Dermis microvascular lymphatic vessel endothelial cell (primary cell): ENCODE data around the gene CYP4F3. TPM values are rescaled to one million over a fixed set of nuclear protein-coding genes. Genes with fewer than 3 reads are reported as not detected.
"Not testable (repeated sequence)": the region's sequence is repeated elsewhere in the genome, so short reads cannot be mapped to it uniquely, and the experiment has no call there.

Source experiments
- DNase-seq, 2 donors: peaks; one replicate each; pipeline versions ENCODE4 v3.0.0 to v3.0.0-alpha.2; 2010; ENCODE audit warnings: low read depth in 2 of 2
- total RNA-seq: library from RNA; depleted of rRNA; stranded (reverse); fragments of >200 nt; gene quantifications from 2 replicates; pipeline ENCODE4 v1.2.1, GENCODE V29; 2014

The CYP4F3 gene
- total RNA-seq, 1 donor from 2014 or later, result not detected

DNA sequence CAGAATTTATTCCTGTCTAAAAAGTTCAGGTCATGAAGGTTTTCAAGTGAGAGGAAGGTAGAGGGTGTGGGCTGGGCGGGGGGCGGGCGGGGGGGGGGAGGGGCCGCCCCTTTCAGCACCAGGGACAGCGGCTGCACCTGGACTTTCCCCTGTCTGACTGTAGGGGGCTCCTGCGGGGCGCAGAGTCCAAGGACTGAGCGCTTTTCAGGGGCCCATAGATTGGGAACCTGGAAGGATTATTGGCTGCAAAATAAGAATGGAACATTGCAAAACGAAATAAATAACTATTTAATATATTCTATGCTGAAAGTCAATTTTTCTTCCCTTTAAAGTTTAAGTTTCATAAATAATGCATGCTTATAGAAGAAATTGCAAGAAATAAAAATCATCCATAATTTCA lies 8.9 kb upstream of the CYP4F3 start:
- peak in 1 of 2 donors; percentile 21 for DNase-seq

- no peak for DNase-seq
Measured at GRCh38 chr19:15633082-15633835, 7.4 kb upstream of the CYP4F3 start.

DNA sequence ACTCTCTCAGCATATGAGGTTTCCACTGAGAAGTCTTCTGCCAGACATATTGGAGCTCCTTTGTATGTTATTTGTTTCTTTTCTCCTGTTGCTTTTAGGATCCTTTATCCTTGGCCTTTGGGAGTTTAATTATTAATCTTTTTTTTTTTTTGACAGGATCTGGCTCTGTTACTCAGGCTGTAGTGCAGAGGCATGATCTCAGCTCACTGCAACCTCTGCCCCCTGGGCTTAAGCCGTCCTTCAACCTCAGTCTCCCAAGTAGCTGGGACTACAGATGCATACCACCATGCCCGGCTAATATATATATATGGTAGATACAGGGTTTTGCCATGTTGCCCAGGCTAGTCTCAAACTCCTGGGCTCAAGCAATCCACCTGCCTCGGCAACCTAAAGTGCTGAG lies 6.6 kb upstream of the CYP4F3 start:
- DNase-seq, result no peak

GRCh38 chr19:15635016-15635805 lies 5.5 kb upstream of the CYP4F3 start:
- no peak for DNase-seq

DNA sequence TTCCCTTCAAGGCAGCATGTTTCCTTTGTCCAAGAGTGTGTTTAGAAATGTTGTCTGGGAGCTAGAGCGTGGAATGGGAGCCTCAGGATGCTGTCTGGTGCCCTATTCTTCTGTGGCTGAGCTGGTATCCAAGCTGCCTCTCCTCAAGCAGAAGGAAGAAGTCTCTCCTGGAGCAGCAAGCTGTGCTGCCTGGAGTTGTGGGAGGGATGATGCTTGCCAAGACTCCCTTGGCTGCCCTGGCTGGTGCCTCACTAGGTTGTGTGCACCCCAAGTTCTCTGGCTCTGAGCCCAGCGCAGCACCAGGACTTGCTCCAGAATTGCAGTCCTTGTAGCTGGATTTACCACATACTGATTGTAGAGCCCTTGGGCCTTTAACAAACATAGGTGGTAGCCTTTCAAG lies 4.7 kb upstream of the CYP4F3 start:
- DNase-seq, result no peak

DNA sequence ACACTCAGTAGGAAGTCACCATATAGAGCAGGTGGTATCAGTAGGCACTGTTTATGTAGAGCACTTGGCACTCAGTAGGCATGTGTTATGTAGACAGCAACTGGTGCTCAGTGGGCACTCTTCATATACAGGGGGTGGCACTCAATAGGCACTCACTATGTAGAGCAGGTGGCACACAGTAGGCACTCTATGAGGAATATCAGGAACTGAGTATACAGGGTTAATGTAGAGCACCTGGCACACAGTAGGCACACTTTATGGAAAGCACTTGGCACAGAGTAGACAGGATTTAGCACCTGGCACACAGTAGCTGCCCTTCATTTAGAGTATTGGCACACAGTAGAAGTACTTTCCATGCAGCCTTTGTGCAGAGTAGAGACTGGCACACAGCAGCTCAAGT lies 1.1 kb upstream of the CYP4F3 start:
- DNase-seq, result no peak

DNA sequence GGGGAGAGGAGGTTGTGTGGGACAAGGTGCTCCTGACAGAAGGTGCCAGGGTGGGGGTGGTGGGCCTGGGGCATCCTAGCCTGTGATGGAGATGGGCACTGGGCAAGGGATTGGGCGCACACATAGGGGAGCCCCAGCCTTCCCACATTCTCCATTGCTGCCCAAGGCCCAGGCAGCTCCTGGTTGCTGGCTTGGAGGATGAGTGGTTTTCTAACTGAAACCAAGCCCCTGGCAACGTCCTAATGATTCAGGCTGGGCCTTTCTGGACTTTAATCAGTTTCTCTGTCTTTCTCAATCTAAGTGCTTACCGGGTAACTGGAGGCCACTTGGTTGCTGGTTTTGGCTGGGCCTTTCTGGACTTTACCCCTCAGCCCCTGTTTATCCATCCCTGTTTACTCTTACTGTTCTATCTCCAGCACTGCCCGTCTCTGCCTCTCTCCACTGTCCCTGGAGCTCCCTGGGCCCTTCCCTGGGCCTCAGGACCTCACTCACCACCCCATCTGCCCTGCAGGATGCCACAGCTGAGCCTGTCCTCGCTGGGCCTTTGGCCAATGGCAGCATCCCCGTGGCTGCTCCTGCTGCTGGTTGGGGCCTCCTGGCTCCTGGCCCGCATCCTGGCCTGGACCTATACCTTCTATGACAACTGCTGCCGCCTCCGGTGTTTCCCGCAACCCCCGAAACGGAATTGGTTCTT lies 354 bp downstream of the CYP4F3 start:
- no peak for DNase-seq

DNA sequence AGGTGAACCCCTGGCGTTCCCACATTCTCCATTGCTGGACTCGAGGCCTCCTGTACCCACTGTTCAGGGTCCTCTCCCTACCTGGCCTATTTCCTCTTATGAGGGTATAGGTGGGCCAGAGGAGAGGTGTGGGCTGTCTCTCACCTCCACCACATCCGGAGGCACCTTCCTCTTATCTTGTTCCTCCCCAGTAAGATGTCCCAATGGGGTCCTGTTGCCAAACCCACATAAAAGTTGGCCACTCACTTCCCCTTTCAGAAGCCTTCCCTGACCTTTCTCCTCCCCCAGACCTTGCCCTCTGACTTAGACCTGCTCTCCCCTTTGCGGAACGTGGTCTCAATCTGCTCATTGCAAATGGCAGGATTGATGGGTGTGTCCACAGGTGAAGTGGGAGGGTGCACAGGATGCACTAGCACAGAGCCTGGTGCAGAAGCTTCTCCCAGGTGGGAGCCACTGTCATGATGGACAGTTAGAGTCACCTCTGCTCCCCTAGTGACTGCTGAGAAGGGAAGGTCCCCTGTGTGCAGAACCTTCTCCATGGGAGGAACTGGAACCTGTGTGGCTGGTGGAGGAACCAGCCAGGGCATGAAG lies 1.3 kb downstream of the CYP4F3 start:
- DNase-seq, result no peak

- DNase-seq, result no peak
Measured at GRCh38 chr19:15642807-15643206, 2.1 kb downstream of the CYP4F3 start.

DNA sequence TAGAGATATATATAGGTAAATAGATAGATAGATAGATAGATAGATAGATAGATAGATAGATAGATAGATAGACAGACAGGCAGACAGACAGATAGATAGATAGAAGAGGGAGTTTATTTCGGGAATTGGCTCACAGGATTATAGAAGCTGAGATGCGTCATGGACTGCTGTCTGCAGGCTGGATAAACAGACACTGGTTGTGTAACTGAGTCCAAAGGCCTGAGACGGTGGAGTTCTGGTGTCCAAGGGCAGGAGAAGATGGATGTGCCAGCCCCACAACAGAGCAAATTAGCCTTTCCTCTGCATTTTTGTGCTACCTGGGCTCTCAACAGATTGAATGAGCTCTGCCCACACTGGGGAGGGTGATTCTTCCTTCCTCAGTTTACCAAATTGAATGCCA lies 2.7 kb downstream of the CYP4F3 start:
- no peak for DNase-seq

DNA sequence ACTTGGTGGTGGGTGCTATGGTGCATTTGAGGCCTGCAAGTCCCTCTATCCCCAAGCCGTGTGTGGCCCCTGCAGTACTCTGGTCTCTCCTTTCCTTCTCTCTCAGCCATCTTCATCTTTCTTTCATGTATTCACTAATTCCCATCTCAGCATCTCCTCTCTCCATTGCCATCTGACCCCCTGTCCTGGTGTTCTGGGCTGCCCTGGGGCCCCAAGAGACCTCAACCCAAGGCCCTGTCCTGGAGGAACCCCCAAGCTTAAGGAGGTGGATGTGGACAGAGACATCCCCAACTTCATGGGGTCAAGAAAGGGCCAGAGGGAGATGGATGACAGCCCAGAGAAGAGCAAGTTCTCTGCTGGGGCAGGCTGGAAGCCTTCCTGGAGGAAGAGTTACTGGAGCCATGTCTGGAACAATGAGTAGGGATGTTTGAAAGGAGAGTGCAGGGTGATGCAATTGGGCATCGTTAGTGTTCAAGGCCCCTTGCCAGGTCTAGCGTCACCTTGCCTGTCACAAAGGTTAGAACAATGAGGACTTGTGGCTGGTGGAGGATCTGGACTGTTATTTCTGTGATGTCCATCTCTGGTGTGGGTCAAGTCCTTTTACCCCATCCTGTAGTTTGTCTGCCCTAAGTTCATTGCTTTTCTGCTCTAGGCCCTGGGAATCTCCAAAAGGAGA lies 3.5 kb downstream of the CYP4F3 start:
- DNase-seq, result no peak

DNA sequence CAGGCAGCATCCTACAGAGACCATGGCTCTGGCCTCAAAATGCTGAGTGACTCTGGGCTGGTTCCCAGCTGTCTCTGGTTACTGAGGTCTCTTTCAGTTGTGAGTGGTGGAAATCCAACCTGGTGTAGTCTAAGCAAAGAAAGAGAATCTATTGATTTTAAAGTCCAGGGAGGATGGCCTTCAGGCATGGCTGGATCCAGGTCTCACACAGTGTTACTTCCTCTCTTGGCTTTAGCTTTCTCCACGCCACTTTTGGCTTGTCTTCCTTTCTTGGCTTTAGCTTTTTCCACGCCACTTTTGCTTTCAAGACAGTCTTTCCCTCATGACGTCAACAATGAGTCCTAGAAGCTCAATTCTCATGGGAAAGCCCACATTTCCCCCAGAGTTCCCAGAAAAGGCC lies 4.1 kb downstream of the CYP4F3 start:
- no peak for DNase-seq

GRCh38 chr19:15649526-15649925 lies 8.8 kb downstream of the CYP4F3 start:
- DNase-seq, result no peak

DNA sequence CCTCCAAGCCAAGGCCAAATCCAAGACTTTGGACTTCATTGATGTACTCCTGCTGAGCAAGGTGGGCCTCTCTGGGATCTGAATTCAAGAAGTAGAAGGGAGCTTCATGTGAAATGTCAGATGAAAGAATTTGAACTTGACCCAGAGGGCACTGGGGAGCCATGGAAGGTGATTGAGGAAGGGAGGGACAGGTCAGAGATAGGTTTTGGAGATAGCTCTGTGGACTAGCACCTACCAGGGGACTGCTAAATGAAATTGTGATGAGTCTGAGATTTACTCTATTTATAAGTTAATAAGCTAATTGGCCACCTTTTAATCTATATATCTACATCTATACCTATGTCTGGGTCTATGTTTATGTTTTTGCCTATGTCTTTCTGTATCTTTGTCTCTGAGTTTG lies 9.4 kb downstream of the CYP4F3 start:
- DNase-seq, result not testable (repeated sequence)

GRCh38 chr19:15651791-15652190 lies 11.1 kb downstream of the CYP4F3 start:
- DNase-seq, result no peak

- DNase-seq, result no peak
Measured at GRCh38 chr19:15652559-15653278, 12.0 kb downstream of the CYP4F3 start.

- no peak for DNase-seq
Measured at GRCh38 chr19:15656467-15656866, 15.8 kb downstream of the CYP4F3 start.

GRCh38 chr19:15663247-15663646 lies 22.6 kb downstream of the CYP4F3 start:
- DNase-seq, result no peak

DNA sequence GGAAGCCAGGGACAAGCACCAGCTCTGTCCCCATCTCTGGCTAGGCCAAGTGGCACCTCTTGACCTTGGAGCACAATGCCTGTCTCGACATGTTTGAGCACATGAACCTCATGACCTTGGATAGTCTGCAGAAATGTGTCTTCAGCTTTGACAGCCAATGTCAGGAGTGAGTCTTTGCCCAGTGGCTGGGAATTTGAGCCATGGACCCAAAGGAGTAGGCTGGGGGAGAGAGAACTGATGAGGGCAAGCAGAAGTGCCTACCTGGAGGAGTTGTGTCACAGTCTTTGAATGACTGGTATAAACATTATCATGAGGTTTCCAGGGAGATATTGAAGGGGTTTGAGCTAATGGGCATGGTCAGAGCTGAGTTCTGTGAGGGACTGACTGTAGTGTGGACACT lies 25.5 kb downstream of the CYP4F3 start:
- no peak for DNase-seq

DNA sequence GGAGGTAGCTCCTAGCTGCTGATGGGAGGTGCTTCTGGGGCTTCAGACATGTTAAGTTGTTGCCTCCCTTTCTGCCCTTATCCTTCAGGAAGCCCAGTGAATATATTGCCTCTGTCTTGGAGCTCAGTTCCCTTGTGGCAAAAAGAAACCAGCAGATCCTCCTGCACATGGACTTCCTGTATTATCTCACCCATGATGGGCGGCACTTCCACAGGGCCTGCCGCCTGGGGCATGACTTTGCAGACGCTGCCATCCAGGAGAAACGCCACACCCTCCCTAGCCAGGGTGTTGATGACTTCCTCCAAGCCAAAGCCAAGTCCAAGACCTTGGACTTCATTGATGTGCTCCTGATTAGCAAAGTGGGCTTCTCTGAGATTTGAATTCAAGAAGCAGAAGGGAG lies 26.2 kb downstream of the CYP4F3 start:
- DNase-seq, result no peak

DNA sequence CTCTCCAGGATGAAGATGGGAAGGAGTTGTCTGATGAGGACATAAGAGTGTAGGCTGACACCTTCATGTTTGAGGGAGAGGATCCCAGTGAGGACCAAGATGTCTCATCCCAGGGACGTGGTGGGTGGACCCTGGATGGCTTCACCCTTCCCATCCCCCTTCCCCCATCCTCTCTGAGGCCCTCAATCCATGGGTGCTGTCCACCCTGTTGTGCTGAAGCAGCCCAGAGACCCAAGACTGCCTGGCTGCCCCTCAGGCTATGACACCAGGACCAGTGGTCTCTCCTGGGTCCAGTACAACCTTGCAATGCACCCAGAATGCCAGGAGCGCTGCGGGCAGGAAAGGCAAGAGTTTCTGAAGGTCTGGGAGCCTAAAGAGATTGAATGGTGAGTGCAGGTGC lies 28.7 kb downstream of the CYP4F3 start:
- no peak for DNase-seq
